Measurements from ENCODE around the gene RALGDS. TPM values are rescaled to one million over a fixed set of nuclear protein-coding genes. Genes with fewer than 3 reads are reported as not detected.

Gene RALGDS
- total and polyA plus RNA-seq, 2 of the 13 experiments (the other 11 are each of a cell fraction or from before 2014, with no cell fraction given): 12.9 to 25.5 TPM

- TF ChIP-seq PAXIP1 (CRISPR knock-in tag; conservative IDR thresholded peaks at IDR 0.05): peak; percentile 87
- TF ChIP-seq RARA (CRISPR knock-in tag; IDR thresholded peaks at IDR 0.05): peak; percentile 77; the same call in 1 of the 2 replicates
- peak; percentile 67 for TF ChIP-seq MAX (IDR thresholded peaks at IDR 0.05)
- peak; percentile 80; the same call in 1 of the 2 replicates for TF ChIP-seq ZNF292 (CRISPR knock-in tag; IDR thresholded peaks at IDR 0.05; ENCODE audit: borderline replicate concordance, low read depth)
- peak; percentile 96 for TF ChIP-seq TFAP4 (IDR thresholded peaks at IDR 0.05; ENCODE audit: borderline replicate concordance, low read depth)
- TF ChIP-seq BRCA1 (CRISPR knock-in tag; IDR thresholded peaks at IDR 0.05): 0 out of 2 replicates have a peak, but pooled peaks have one; percentile 58
- peak; percentile 47; the same call in 1 of the 2 replicates for TF ChIP-seq ZNF337 (CRISPR knock-in tag; IDR thresholded peaks at IDR 0.05; ENCODE audit: borderline replicate concordance, low read depth)
- peak; percentile 96 for TF ChIP-seq SAP130 (CRISPR knock-in tag; IDR thresholded peaks at IDR 0.05; ENCODE audit: low read depth)
- no peak for TF ChIP-seq JARID2 (CRISPR knock-in tag; IDR thresholded peaks at IDR 0.05; ENCODE audit: insufficient replicate concordance)
- TF ChIP-seq FOXK1 (CRISPR knock-in tag; IDR thresholded peaks at IDR 0.05; ENCODE audit: borderline replicate concordance, low read depth): peak; percentile 95
- TF ChIP-seq GPBP1L1 (CRISPR knock-in tag; IDR thresholded peaks at IDR 0.05): no peak
- TF ChIP-seq ELK4 (CRISPR knock-in tag; IDR thresholded peaks at IDR 0.05; ENCODE audit: borderline replicate concordance): no peak
- TF ChIP-seq ZBTB44 (CRISPR knock-in tag; IDR thresholded peaks at IDR 0.05): no peak
- peak; percentile 67; the same call in 1 of the 2 replicates for TF ChIP-seq ZNF136 (CRISPR knock-in tag; IDR thresholded peaks at IDR 0.05; ENCODE audit: low read depth)
- no peak for TF ChIP-seq CEBPZ (IDR thresholded peaks at IDR 0.05; ENCODE audit: low read length)
These were observed 12.8 kb upstream of the RALGDS start (continued) for GRCh38 chr9:133133681-133134387.
